Measurements from ENCODE around the gene CRYGN. TPM values are rescaled to one million over a fixed set of nuclear protein-coding genes. Genes with fewer than 3 reads are reported as not detected.

CRYGN gene
- total RNA-seq, 6 donors from 2014 or later: 0.43 to 0.61 TPM; not detected in 4

- H3K9me3 ChIP-seq: no peaks in the 10 kb centered on the region
- ATAC-seq (ENCODE audit: low FRiP score in 2 of 2) (no peak), DNase-seq (peak in 1 of 2 donors; percentile 73)
- no peak for TF ChIP-seq POLR2A (IDR thresholded peaks at IDR 0.05)
- no peak overlapping the region for H3K4me3 ChIP-seq
- WGBS, 2 donors: 87 to 98% methylated on average over 8 to 22 of the region's 24 CpGs
- peaks cover 0 to 4% (median 1%) of the 10 kb centered on the region in 4 donors for H3K27me3 ChIP-seq
- no peak overlapping the region for H3K27ac ChIP-seq
- H3K4me1 ChIP-seq: peaks cover 0 to 2% (median under 1%) of the 10 kb centered on the region in 4 donors
- H3K36me3 ChIP-seq: no peaks in the 10 kb centered on the region
Observed at GRCh38 chr7:151387161-151388006, 52.6 kb downstream of the CRYGN start.

DNA sequence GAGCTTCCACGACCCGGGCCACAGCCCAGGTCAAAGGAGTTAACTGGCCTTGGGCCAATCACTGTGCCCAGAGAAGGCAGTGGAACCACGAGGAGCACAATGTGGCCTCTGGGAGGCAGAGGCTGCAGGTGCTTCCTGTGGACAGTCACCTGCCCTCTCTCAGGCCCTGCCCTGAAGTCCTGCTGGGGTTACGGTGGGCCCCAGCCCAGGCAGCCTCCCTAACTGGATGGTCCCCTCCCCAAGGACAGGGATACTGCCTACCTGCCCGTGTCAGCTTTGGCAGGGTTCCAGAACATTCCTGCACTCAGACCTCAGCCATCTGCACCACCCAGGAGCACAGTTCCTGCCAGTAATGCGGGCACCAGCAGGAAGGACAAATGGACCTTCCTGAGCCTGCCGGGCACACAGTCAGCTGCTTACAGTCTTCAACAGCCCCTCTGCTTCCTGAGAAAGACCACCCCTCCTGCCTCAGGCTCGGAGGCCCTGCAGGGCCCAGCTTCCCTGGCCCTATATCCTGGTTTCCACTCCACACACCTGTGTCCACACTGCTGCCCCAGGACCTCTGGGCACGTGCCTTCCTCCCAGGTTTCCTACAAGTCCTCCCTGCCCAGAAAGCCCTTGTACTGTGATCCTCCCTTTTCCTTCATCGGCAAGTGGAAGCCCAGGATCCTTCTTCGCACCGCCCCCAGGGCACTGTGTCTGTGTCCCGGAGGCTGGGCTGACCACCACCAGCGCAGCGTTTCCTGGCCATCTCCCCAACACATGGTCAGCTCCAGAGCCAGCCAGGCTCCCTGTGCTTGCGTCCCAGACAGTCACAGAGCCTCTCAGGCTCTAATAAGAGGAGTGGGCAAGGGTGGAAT lies 53.4 kb downstream of the CRYGN start:
- ATAC-seq (ENCODE audit: low FRiP score in 2 of 2): no peak

GRCh38 chr7:151385626-151386300 lies 54.2 kb downstream of the CRYGN start:
- ATAC-seq (ENCODE audit: low FRiP score in 2 of 2) (no peak), DNase-seq (peak in 1 of 2 donors; percentile 73)
- H3K4me1 ChIP-seq: peaks cover 14 to 18% (median 15%) of the 10 kb centered on the region in 4 donors
- no peak overlapping the region for H3K4me3 ChIP-seq
- H3K27ac ChIP-seq: no peak overlapping the region
- no peaks in the 10 kb centered on the region for H3K9me3 ChIP-seq
- no peaks in the 10 kb centered on the region for H3K36me3 ChIP-seq
- TF ChIP-seq, protein P1, sequence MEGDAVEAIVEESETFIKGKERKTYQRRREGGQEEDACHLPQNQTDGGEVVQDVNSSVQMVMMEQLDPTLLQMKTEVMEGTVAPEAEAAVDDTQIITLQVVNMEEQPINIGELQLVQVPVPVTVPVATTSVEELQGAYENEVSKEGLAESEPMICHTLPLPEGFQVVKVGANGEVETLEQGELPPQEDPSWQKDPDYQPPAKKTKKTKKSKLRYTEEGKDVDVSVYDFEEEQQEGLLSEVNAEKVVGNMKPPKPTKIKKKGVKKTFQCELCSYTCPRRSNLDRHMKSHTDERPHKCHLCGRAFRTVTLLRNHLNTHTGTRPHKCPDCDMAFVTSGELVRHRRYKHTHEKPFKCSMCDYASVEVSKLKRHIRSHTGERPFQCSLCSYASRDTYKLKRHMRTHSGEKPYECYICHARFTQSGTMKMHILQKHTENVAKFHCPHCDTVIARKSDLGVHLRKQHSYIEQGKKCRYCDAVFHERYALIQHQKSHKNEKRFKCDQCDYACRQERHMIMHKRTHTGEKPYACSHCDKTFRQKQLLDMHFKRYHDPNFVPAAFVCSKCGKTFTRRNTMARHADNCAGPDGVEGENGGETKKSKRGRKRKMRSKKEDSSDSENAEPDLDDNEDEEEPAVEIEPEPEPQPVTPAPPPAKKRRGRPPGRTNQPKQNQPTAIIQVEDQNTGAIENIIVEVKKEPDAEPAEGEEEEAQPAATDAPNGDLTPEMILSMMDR (IDR thresholded peaks at IDR 0.05): no peak
- no peak for TF ChIP-seq POLR2A (IDR thresholded peaks at IDR 0.05)
- 87 to 90% methylated on average over 25 to 26 of the region's 26 CpGs for WGBS, 2 donors
- peaks cover 0 to 18% (median 10%) of the 10 kb centered on the region in 4 donors for H3K27me3 ChIP-seq

More for the DNA sequence above, 53.4 kb downstream of the CRYGN start:
- Histone ChIP-seq H3K4me1 (peaks cover 8 to 10% (median 9%) of the 10 kb centered on the region in 4 donors), H3K4me3 (no peak overlapping the region), H3K36me3 (no peaks in the 10 kb centered on the region), H3K9me3 (no peaks in the 10 kb centered on the region), H3K27me3 (peaks cover 0 to 12% (median 7%) of the 10 kb centered on the region in 4 donors), H3K27ac (no peak overlapping the region)
- TF ChIP-seq, protein P1 (IDR thresholded peaks at IDR 0.05): no peak
- TF ChIP-seq EP300 (IDR thresholded peaks at IDR 0.05) (no peak), POLR2A (IDR thresholded peaks at IDR 0.05) (no peak), POLR2AphosphoS5 (IDR thresholded peaks at IDR 0.05) (no peak)
- DNase-seq: no peak
- WGBS, 2 donors: 60 to 66% methylated on average over 9 to 16 of the region's 16 CpGs

DNA sequence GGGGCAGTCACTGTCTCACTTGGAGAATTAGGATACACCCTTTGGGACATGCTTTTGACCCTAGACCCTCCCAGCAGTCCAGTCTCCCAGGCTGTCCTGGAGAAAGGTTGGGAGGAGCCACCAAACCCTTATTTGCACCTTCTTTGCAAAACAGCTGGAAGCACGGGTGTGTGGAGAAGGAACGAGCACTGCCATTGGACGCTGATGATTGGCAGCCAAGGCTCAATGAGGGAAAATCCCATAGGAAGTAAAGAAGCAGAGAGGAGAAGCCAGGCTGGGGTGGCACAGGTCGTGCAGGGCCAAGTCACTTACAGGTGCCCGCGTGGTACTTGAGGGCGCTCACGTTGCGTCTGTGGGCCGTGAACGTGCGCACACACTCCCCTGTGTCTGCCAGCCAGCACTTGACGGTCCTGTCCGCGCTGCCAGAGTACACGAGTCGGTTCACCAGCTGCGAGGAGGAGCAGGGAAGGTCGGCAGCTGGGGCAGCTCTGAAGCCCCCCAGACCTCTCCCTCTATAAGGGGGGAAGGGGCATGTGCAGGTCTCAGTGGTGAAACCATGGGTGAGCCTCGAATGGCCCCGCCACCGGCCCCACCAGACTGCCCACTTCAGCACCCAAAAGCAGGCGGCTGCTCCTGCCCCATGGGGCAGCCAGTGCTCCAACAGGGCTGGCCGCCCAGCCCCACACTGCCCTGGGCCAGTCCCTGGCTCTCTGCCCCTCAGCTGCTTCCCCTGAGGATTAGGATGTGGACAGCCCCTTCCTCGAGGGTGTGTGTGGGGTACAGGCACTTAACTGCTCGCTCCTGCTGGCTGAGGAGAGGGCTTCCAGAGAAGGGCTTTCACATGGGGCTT lies 54.9 kb downstream of the CRYGN start:
- peaks cover 0 to 19% (median 10%) of the 10 kb centered on the region in 4 donors for H3K27me3 ChIP-seq
- H3K4me3 ChIP-seq: no peak overlapping the region
- no peaks in the 10 kb centered on the region for H3K36me3 ChIP-seq
- peaks cover 14 to 19% (median 16%) of the 10 kb centered on the region in 4 donors for H3K4me1 ChIP-seq
- ATAC-seq (ENCODE audit: low FRiP score in 2 of 2): no peak
- WGBS, 2 donors: 66 to 81% methylated on average over 17 to 25 of the region's 26 CpGs
- DNase-seq: peak in 1 of 2 donors; percentile 81
- no peak overlapping the region for H3K27ac ChIP-seq
- H3K9me3 ChIP-seq: no peaks in the 10 kb centered on the region
- TF ChIP-seq EP300 (IDR thresholded peaks at IDR 0.05) (no peak), POLR2A (IDR thresholded peaks at IDR 0.05) (no peak), POLR2AphosphoS5 (IDR thresholded peaks at IDR 0.05) (no peak)
- TF ChIP-seq, protein P1 (IDR thresholded peaks at IDR 0.05): no peak
